ENCODE data around the gene MTCL1. TPM values are rescaled to one million over a fixed set of nuclear protein-coding genes. Genes with fewer than 3 reads are reported as not detected.

Gene MTCL1
- total RNA-seq, 4 donors from 2014 or later, result 2.2 to 6.8 (median 4.0) TPM

DNA sequence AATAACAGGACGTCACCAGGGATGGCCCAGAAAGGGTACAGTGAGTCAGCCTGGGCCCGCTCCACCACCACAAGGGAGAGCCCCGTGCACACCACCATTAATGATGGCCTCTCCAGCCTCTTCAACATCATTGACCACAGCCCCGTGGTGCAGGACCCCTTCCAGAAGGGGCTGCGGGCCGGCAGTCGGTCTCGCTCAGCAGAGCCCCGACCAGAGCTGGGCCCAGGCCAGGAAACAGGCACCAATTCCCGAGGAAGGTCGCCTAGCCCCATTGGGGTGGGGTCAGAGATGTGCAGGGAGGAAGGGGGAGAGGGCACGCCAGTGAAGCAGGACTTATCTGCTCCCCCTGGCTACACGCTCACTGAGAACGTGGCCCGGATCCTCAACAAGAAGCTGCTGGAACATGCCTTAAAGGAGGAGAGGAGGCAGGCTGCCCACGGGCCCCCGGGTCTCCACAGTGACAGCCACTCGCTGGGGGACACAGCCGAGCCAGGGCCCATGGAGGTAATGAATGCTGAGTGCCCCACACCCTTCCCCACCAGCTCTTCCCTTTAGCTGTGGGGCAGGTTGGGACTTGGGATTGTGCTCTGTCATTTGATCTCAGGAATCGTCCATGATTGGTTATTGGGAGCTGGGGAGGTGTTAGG lies 120.5 kb downstream of the MTCL1 start:
- H3K4me3 ChIP-seq (ENCODE audit: low read depth, poor library complexity, severe bottlenecking), result no peak overlapping the region
- no peak for DNase-seq (ENCODE audit: low spot score in 2 of 2)
- intact Hi-C loops (cut with DNase I; ENCODE audit: low total_unique reads), result loop anchor here (10.0 kb wide), 1 partner anchor 69 kb away; no protein-coding TSS in a partner anchor
- 54 to 73% methylated on average over 13 to 20 of the region's 20 CpGs for WGBS, 2 donors
- TF ChIP-seq CTCF (IDR thresholded peaks at IDR 0.05) (no peak), POLR2A (IDR thresholded peaks at IDR 0.05) (no peak)

DNA sequence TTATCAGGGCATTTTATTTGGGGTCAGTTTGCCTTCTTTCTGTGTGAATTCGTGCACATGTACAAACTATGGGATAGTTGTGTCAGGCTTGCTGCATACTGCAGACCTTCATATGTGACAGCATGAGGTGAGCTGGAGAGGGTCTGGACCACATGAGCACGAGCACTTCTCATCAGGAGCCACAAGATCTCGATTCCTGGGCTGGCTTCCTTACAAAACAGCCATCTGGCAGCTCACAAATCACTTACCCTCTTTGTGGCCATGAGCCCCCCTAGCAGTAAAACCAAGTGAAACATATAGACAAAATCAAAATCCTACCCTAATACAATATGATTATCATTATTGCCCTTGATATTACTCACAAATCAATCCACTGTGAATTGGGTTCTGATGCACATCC lies 121.2 kb downstream of the MTCL1 start:
- no peak for DNase-seq (ENCODE audit: low spot score in 2 of 2)
- no peak overlapping the region for H3K4me3 ChIP-seq (ENCODE audit: low read depth, poor library complexity, severe bottlenecking)
- 80 to 90% methylated on average over 3 of the region's 3 CpGs for WGBS, 2 donors
- TF ChIP-seq POLR2A (IDR thresholded peaks at IDR 0.05) (no peak), CTCF (IDR thresholded peaks at IDR 0.05) (no peak)
- intact Hi-C loops (cut with DNase I; ENCODE audit: low total_unique reads), result loop anchor here (10.0 kb wide), 1 partner anchor 68 kb away; no protein-coding TSS in a partner anchor

DNA sequence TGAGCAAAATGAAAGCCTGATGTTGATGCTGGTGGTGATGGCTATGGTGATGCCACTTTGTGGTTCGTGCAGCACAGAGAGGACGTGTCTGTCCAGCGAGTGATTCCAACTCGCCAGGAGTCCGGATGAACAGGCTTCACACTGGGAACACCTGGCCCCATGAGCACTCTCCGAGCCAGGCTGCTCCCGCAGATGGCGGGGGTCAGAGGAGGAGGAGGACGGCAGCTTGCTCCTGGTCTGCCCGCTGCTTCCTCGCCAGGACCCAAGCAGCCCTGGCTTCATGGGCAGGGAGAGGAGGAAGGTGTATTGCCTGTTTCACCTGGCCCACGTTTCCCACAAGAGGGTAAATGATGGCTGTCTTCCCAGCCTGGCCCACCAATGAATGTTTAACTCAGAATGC lies 121.6 kb downstream of the MTCL1 start:
- no peak overlapping the region for H3K4me3 ChIP-seq (ENCODE audit: low read depth, poor library complexity, severe bottlenecking)
- TF ChIP-seq POLR2A (IDR thresholded peaks at IDR 0.05), result no peak
- no peak for TF ChIP-seq CTCF (IDR thresholded peaks at IDR 0.05)
- DNase-seq (ENCODE audit: low spot score in 2 of 2), result no peak
- intact Hi-C loops (cut with DNase I; ENCODE audit: low total_unique reads), result loop anchor here (10.0 kb wide), 1 partner anchor 68 kb away; no protein-coding TSS in a partner anchor
- 86 to 87% methylated on average over 10 to 12 of the region's 12 CpGs for WGBS, 2 donors

- DNase-seq (ENCODE audit: low spot score in 2 of 2), result no peak
- WGBS, 2 donors, result 72 to 75% methylated on average over 7 of the region's 7 CpGs
- intact Hi-C loops (cut with DNase I; ENCODE audit: low total_unique reads), result loop anchor here (10.0 kb wide), 1 partner anchor 67 kb away; no protein-coding TSS in a partner anchor
- no peak overlapping the region for H3K4me3 ChIP-seq (ENCODE audit: low read depth, poor library complexity, severe bottlenecking)
- no peak for TF ChIP-seq POLR2A (IDR thresholded peaks at IDR 0.05)
- no peak for TF ChIP-seq CTCF (IDR thresholded peaks at IDR 0.05)
These were observed 122.9 kb downstream of the MTCL1 start for GRCh38 chr18:8828300-8828699.

DNA sequence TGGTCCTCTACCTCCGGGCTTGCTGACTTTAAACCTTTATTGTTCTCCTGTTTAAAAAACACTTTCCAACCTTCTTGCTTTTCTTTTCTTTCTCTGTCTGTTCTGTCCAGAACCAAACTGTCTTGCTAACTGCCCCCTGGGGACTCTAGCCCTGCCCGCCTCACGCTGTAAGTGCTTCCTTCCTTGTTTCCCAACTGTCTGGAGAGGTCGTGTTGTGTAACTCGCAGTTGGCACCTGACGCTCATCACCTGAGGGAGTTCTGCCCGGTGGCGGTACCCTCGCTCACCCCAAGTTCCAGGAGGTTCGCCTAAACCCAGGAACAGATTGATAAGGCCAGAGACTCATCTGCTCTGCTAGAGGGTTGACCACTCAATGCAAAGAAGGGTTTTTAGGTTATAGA lies 123.4 kb downstream of the MTCL1 start:
- whole genome bisulfite sequencing, 2 donors, result 50 to 67% methylated on average over 10 of the region's 10 CpGs
- DNase-seq (ENCODE audit: low spot score in 2 of 2), result no peak
- TF ChIP-seq CTCF (IDR thresholded peaks at IDR 0.05) (no peak), POLR2A (IDR thresholded peaks at IDR 0.05) (no peak)
- intact Hi-C loops (cut with DNase I; ENCODE audit: low total_unique reads), result loop anchor here (10.0 kb wide), 1 partner anchor 66 kb away; no protein-coding TSS in a partner anchor
- no peak overlapping the region for H3K4me3 ChIP-seq (ENCODE audit: low read depth, poor library complexity, severe bottlenecking)
